CD4-positive, alpha-beta T cell treated with Interleukin-2 at 100 ng/mL for 4 hours (primary cell): ENCODE data around the gene SYNJ1.
"Not testable (repeated sequence)": the region's sequence is repeated elsewhere in the genome, so short reads cannot be mapped to it uniquely, and the experiment has no call there.

Experiments used
- DNase-seq: peaks from one replicate; pipeline ENCODE4 v3.0.0-alpha.2; 2020; ENCODE audit warnings: low spot score

Gene SYNJ1

GRCh38 chr21:32727687-32728455 lies at the start of gene SYNJ1:
TSS of gene SYNJ1 (minus strand) at chr21:32728013. CDS start at chr21:32726895, 1,118 bp downstream.
- peak; percentile 93 for DNase-seq

- no peak for DNase-seq
These were observed 49.5 kb upstream of the SYNJ1 start for GRCh38 chr21:32777269-32777668.

- no peak for DNase-seq
These were observed 48.9 kb upstream of the SYNJ1 start for GRCh38 chr21:32776743-32777142.

- not testable (repeated sequence) for DNase-seq
These were observed 45.2 kb upstream of the SYNJ1 start for GRCh38 chr21:32773048-32773344.

- peak; percentile 54 for DNase-seq
These were observed 44.7 kb upstream of the SYNJ1 start for GRCh38 chr21:32772281-32773047.

GRCh38 chr21:32770871-32771523 lies 43.2 kb upstream of the SYNJ1 start:
- DNase-seq: peak; percentile 33

GRCh38 chr21:32768530-32768929 lies 40.7 kb upstream of the SYNJ1 start:
- no peak for DNase-seq

- no peak for DNase-seq
These were observed 37.2 kb upstream of the SYNJ1 start for GRCh38 chr21:32765058-32765457.

- no peak for DNase-seq
These were observed 36.4 kb upstream of the SYNJ1 start for GRCh38 chr21:32764186-32764585.

- no peak for DNase-seq
These were observed 30.0 kb upstream of the SYNJ1 start for GRCh38 chr21:32757804-32758203.

- no peak for DNase-seq
These were observed 28.3 kb upstream of the SYNJ1 start for GRCh38 chr21:32756096-32756495.

- no peak for DNase-seq
These were observed 26.2 kb upstream of the SYNJ1 start for GRCh38 chr21:32753818-32754585.

GRCh38 chr21:32750405-32750804 lies 22.6 kb upstream of the SYNJ1 start:
- DNase-seq: no peak

- no peak for DNase-seq
These were observed 21.8 kb upstream of the SYNJ1 start for GRCh38 chr21:32749662-32750061.

GRCh38 chr21:32748529-32748928 lies 20.7 kb upstream of the SYNJ1 start:
- DNase-seq: no peak

- no peak for DNase-seq
These were observed 19.6 kb upstream of the SYNJ1 start for GRCh38 chr21:32747396-32747795.

GRCh38 chr21:32746711-32747110 lies 18.9 kb upstream of the SYNJ1 start:
- DNase-seq: not testable (repeated sequence)

- DNase-seq: no peak
These were observed 14.6 kb upstream of the SYNJ1 start for GRCh38 chr21:32742396-32742795.

GRCh38 chr21:32741336-32741735 lies 13.5 kb upstream of the SYNJ1 start:
- no peak for DNase-seq

- DNase-seq: no peak
These were observed 12.1 kb upstream of the SYNJ1 start for GRCh38 chr21:32739946-32740345.

GRCh38 chr21:32736083-32736482 lies 8.3 kb upstream of the SYNJ1 start:
- DNase-seq: not testable (repeated sequence)

- DNase-seq: no peak
These were observed 7.7 kb upstream of the SYNJ1 start for GRCh38 chr21:32735524-32735923.
